ENCODE data around the gene PRX.

The PRX gene

GRCh38 chr19:40365010-40365409 lies 48.2 kb downstream of the PRX start:
- DNase-seq (ENCODE audit: low read depth, low spot score), result no peak

- no peak for DNase-seq (ENCODE audit: low read depth, low spot score)
These were observed 50.1 kb downstream of the PRX start for GRCh38 chr19:40363069-40363468.

- DNase-seq (ENCODE audit: low read depth, low spot score), result no peak
These were observed 51.0 kb downstream of the PRX start for GRCh38 chr19:40362160-40362559.

GRCh38 chr19:40360708-40361241 lies 52.4 kb downstream of the PRX start:
- no peak for DNase-seq (ENCODE audit: low read depth, low spot score)

- no peak for DNase-seq (ENCODE audit: low read depth, low spot score)
These were observed 53.0 kb downstream of the PRX start for GRCh38 chr19:40360020-40360707.

GRCh38 chr19:40358773-40359172 lies 54.4 kb downstream of the PRX start:
- no peak for DNase-seq (ENCODE audit: low read depth, low spot score)

- no peak for DNase-seq (ENCODE audit: low read depth, low spot score)
These were observed 55.5 kb downstream of the PRX start for GRCh38 chr19:40357640-40358039.

GRCh38 chr19:40356681-40357595 lies 56.2 kb downstream of the PRX start:
- DNase-seq (ENCODE audit: low read depth, low spot score), result peak; percentile 60

- no peak for DNase-seq (ENCODE audit: low read depth, low spot score)
These were observed 57.0 kb downstream of the PRX start for GRCh38 chr19:40355975-40356680.

GRCh38 chr19:40348961-40349507 lies 64.1 kb downstream of the PRX start:
- no peak for DNase-seq (ENCODE audit: low read depth, low spot score)

- peak; percentile 97 for DNase-seq (ENCODE audit: low read depth, low spot score)
These were observed 64.9 kb downstream of the PRX start, which contains the start of the genes C19orf47 and PLD3 for GRCh38 chr19:40348125-40348913. C19orf47 (minus strand) TSS chr19:40348397; CDS start chr19:40341857, 6,540 bp downstream. PLD3 (plus strand) TSS chr19:40348695; CDS start chr19:40366484, 17,789 bp downstream.

GRCh38 chr19:40344422-40344821 lies 68.8 kb downstream of the PRX start:
- DNase-seq (ENCODE audit: low read depth, low spot score), result no peak
